Measurements from ENCODE around the gene VPS54.
A peak's percentile ranks its signal among the peaks of the same experiment; 100 is the strongest.
"Not testable (repeated sequence)": the region's sequence is repeated elsewhere in the genome, so short reads cannot be mapped to it uniquely, and the experiment has no call there.

VPS54 gene

GRCh38 chr2:63866009-63866709 lies 153.1 kb downstream of the VPS54 start:
- no peak for DNase-seq

GRCh38 chr2:63865159-63865799 lies 153.9 kb downstream of the VPS54 start:
- no peak for DNase-seq

GRCh38 chr2:63863707-63864106 lies 155.5 kb downstream of the VPS54 start:
- DNase-seq, result no peak

GRCh38 chr2:63862806-63863205 lies 156.4 kb downstream of the VPS54 start:
- DNase-seq, result no peak

DNA sequence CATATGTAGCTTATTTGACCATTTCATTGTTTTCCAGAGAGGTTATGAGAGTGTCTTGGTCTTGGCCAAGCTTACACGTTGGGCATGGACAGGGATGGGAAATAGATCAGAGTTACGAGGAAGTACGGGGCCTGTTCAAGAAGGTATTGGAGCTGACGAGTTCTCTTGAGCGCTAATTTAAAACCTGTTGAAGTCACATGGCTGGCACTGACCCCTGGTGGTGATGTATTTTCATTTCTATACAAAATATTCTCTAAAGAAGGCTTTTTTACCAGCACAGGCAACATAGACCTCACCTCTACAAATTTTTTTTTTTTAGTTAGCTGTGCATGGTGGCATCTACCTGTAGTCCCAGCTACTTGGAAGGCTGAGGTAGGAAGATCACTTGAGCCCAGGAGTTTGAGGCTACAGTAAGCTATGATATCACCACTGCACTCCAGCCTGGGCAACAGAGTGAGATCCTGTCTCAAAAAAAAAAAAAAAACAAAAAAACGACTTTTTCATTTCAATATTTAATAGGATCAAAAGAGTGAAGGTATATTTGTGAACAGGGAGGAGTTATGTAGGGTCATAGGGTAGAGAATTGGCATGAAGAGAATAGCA lies 157.9 kb downstream of the VPS54 start:
- peak; percentile 10 to 40 for DNase-seq

GRCh38 chr2:63858291-63858690 lies 160.9 kb downstream of the VPS54 start:
- no peak for DNase-seq

- DNase-seq, result no peak
Observed at GRCh38 chr2:63856303-63856603, 163.0 kb downstream of the VPS54 start.

GRCh38 chr2:63855418-63856302 lies 163.6 kb downstream of the VPS54 start:
- no peak for DNase-seq

- DNase-seq, result no peak
Observed at GRCh38 chr2:63853527-63854310, 165.5 kb downstream of the VPS54 start.

DNA sequence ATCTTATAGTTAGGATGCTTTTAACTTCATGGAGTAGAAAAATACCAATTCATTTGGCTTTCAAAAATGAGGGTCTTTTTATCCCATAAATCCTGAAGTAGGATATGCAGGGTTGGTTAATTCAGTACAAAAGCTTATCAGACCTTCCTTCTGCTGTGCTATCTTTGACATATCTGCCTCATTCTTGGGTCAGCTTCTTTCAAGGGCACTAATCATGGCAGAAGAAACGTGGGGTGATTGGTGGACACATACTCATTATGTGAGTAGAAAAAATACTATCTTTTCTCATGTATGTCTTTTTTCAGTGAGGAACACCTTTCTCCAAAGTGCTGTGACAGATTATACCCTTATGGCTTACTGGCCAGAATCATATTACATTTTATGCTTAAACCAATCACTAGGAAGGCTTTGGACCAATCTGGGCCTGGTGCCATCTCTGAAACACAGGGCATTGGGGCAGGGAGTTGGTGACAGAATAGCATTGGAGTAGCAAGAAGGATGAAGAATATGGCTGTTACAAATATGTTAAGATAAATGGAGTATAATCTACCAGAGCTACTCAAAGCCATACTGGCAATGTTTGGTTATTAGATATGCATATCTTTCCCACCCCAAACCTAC lies 167.4 kb downstream of the VPS54 start:
- no peak for DNase-seq

DNA sequence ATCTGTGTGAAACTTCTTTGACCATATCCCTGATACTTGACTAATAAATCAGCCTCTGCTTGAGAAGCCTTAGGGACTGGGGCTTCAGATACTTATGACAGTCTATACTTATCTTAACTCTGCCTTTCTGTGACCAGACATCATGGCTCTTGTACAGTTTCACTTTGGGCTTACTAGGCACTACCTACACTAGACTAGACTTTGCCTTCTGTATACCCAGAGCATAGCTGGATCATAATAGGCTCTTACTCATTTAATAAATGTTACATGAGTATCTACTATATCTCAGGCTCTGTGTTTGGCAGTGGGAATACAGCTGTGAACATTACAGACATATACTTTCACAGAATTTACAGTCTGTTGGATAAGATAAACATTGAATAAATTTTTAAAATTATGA lies 168.6 kb downstream of the VPS54 start:
- no peak for DNase-seq

GRCh38 chr2:63850204-63850571 lies 169.0 kb downstream of the VPS54 start:
- DNase-seq, result no peak

DNA sequence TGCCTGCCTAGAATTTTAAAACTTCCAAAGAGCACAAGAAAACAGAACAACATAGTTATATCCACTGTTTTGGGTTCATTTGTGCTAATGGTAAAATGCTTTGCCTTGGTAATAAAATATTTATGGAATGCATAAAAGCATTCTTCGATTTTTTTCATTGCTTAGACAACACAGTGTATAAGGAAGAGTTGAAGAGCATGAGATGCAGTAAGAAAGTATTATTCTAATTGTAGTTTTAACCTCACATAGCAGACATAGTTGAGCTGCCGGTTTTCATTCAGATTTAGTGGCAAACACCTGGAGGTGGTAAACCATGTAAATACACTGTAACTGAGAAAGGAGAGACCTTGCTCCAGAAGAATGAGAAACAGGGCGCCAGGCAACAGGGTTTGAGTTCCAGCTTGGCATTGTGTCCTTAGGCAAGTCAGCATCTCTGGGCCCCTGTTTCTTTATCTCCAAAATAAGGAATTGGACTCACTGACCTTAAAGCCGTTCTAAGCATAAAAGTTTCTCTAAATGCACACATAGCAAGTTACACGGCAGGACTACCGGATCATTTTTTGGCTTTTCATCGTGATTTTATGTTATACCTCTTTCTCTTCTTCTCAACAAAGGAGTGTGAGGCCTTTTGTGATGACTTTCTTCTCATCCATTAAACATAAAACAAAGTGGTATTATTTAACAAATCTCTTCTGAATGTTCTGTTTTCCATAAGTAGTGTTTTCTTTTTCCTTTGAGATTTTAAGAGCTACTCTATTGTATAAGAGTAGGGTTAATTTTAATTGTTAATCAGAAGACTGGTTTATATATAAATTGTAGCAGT lies 169.6 kb downstream of the VPS54 start:
- DNase-seq, result peak in 1 of 2 donors; percentile 22

DNA sequence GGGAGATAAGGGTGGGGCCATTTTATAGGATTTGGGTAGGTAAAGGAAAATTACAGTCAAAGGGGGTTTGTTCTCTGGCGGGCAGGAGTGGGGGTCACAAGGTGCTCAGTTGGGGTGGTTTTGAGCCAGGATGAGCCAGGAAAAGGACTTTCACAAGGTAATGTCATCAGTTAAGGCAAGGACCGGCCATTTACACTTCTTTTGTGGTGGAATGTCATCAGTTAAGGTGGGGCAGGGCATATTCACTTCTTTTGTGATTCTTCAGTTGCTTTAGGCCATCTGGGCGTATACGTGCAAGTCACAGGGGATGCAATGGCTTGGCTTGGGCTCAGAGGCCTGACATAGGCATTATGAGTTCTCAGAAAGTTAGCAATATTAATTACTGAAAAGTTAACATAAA lies 171.7 kb downstream of the VPS54 start:
- not testable (repeated sequence) for DNase-seq

DNA sequence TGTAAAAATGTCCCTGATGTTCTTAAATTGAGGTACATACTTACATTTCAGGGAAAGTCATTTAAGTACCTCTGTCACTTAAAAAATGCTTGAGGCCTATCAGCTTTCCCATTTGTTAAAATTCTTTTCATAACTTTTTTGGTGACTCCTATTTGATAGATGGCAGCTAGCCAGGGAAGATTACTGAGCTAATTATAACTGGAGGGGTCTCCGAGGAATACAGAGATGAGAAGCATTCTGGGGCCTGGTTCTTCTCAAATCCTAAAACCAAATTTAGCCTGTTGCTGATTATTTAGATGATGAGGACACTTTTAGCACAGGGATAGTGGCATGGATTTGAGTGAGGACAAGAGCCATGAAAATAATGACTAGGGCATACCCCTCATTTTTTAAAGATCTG lies 172.7 kb downstream of the VPS54 start:
- DNase-seq, result no peak

- DNase-seq, result no peak
Observed at GRCh38 chr2:63845866-63846265, 173.4 kb downstream of the VPS54 start.

GRCh38 chr2:63844616-63845015 lies 174.6 kb downstream of the VPS54 start:
- DNase-seq, result no peak

DNA sequence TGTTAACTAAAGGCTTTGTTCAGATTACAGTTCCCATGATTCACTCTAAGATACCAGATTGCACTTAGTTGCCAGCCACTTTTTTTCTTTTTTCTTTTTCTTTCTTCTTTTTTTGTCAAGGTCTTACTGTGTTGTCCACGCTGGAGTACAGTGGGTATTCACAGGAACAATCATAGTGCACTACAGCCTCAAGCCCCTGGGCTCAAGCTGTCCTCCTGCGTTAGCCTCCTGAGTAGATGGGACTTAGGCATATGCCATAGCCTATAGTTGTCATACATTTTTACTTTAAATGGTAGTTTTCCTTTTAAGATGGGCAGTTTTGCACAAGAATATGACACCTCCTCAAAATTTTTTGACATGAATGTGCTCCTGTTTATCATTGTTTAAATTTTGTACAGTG lies 175.4 kb downstream of the VPS54 start:
- DNase-seq, result no peak

GRCh38 chr2:63843093-63843492 lies 176.1 kb downstream of the VPS54 start:
- no peak for DNase-seq

DNA sequence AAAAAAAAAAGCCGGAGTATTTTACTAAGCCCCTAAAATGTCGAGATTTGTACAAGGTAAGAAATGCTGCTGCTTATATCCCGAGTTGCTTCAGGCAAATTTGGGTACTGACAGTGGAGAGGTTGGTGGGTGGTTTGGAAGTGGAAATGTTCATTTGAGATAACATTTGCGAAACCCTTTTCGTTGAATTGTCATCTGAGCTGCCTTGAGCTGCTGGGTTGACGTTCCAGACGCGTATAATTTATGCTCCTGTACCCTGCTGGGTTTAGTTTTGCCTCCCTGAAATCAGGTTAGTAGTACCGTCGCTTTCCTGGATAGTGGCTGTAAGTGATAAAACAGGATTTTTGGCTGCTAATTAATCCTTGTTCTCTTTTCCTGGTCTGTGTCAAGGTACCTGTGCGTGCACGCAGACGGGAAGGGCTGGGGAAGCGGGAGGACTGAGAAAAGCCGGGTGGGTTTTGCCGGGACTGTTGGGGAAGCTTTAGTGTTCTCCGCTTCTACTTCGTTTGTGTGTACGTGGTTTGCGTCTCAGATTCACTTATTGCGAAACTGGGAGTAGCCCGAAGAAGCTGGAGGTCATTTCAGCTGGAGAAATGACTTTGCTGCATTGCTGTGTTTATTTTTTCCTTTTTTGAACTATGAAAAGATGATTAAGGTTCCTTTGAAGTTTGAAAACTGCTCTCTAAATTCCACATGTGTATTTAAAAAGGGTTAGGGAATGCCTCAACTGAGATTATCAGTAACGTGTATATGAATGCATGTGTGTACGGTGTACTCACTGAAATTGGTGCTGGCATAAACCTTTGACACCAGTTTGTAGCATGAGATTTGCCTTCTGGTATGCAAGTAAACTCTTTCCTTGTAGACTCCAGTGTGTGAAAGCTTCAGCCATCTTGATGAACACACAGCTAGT lies 176.8 kb downstream of the VPS54 start:
- DNase-seq, result peak in 1 of 2 donors; percentile 57

All from hippocampal formation (tissue), 2 donors.